ENCODE data around the gene ADGRF3.

The ADGRF3 gene

DNA sequence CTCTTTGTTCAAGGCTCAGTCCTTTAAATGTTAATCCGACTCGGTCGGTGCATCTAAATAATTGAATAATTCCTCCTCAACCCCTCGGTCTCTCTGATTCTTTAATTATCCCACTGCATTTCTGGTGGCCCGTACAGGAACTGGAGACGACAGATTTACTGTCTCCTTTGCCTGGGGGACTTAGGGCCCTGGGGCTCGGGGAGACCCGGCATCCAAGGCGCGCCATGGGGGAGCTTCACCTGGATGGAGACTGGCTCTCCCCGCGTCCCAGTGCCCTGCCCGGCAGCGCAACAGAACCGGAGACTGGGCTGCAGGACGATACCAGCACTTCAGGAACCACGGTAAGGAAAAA lies 48.3 kb downstream of the ADGRF3 start:
- Histone ChIP-seq H3K9me3 (replicated peaks; ENCODE audit: low read length) (no peaks in the 10 kb centered on the region), H3K4me3 (ENCODE audit: low read length) (peak overlapping the region; percentile 74), H3K27me3 (ENCODE audit: control insufficient read depth, insufficient read depth, low read length) (no peaks in the 10 kb centered on the region), H3K4me2 (ENCODE audit: low read length) (peak overlapping the region; percentile 96), H3K4me1 (ENCODE audit: control insufficient read depth, insufficient read depth, low read length) (peaks cover 28% of the 10 kb centered on the region), H3K9ac (ENCODE audit: low read depth, low read length) (peak overlapping the region; percentile 82), H3K36me3 (ENCODE audit: insufficient read depth, low read length) (no peaks in the 10 kb centered on the region)

DNA sequence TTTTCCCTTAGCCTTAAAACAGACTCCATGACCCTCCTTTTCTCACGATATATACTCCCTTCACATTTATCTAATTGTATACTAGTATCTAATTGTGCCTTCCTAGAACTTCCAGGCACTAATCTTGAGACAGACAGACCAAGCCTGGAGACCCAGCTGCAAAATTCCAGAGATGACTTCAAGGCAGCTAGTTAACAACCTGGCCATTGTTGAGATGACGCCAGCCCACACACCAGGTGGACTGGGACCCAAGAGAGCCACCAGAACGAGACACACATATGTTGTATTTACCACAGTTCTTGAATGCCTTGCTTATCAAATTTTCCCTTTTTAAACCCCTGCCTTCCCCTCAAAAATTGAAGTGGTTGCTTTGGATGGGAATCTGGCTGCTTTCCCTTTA lies 49.5 kb downstream of the ADGRF3 start:
- no peaks in the 10 kb centered on the region for H3K9me3 ChIP-seq (replicated peaks; ENCODE audit: low read length)
- H3K4me2 ChIP-seq (ENCODE audit: low read length) = no peak overlapping the region
- no peak overlapping the region for H3K4me3 ChIP-seq (ENCODE audit: low read length)
- no peaks in the 10 kb centered on the region for H3K27me3 ChIP-seq (ENCODE audit: control insufficient read depth, insufficient read depth, low read length)
- no peaks in the 10 kb centered on the region for H3K36me3 ChIP-seq (ENCODE audit: insufficient read depth, low read length)
- H3K9ac ChIP-seq (ENCODE audit: low read depth, low read length) = no peak overlapping the region
- H3K4me1 ChIP-seq (ENCODE audit: control insufficient read depth, insufficient read depth, low read length) = peaks cover 29% of the 10 kb centered on the region

- no peak overlapping the region for H3K4me2 ChIP-seq (ENCODE audit: low read length)
- no peak overlapping the region for H3K4me3 ChIP-seq (ENCODE audit: low read length)
- H3K36me3 ChIP-seq (ENCODE audit: insufficient read depth, low read length) = no peaks in the 10 kb centered on the region
- no peak overlapping the region for H3K9ac ChIP-seq (ENCODE audit: low read depth, low read length)
- peaks cover 26% of the 10 kb centered on the region for H3K4me1 ChIP-seq (ENCODE audit: control insufficient read depth, insufficient read depth, low read length)
- H3K27me3 ChIP-seq (ENCODE audit: control insufficient read depth, insufficient read depth, low read length) = no peaks in the 10 kb centered on the region
- H3K9me3 ChIP-seq (replicated peaks; ENCODE audit: low read length) = no peaks in the 10 kb centered on the region
These were observed 51.1 kb downstream of the ADGRF3 start for GRCh38 chr2:26295511-26295910.

DNA sequence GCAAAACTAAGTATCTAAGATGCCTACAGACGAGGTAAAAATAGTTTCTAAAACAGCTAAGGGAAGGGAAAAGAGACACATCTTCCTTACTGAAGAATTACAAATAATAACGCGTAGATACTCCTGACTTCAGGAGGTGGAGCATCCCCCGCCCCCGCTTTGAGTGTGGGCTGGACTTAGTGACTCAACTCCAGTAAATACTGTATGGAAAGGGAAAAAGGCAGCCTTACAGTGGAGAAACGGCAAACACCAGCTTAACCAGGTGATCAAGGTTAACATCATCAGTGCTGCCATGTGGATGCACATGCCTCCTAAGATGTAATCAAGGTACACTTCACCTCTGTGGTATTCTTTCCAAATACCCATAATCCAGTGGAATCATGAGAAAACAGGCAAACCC lies 53.9 kb downstream of the ADGRF3 start:
- peaks cover 14% of the 10 kb centered on the region for H3K36me3 ChIP-seq (ENCODE audit: insufficient read depth, low read length)

GRCh38 chr2:26290001-26290400 lies 56.6 kb downstream of the ADGRF3 start:
- Histone ChIP-seq H3K27me3 (ENCODE audit: control insufficient read depth, insufficient read depth, low read length) (no peaks in the 10 kb centered on the region), H3K4me3 (ENCODE audit: low read length) (no peak overlapping the region), H3K36me3 (ENCODE audit: insufficient read depth, low read length) (peaks cover 30% of the 10 kb centered on the region), H3K4me2 (ENCODE audit: low read length) (no peak overlapping the region), H3K4me1 (ENCODE audit: control insufficient read depth, insufficient read depth, low read length) (peaks cover 7% of the 10 kb centered on the region), H3K9me3 (replicated peaks; ENCODE audit: low read length) (no peaks in the 10 kb centered on the region), H3K9ac (ENCODE audit: low read depth, low read length) (no peak overlapping the region)

More for the DNA sequence above, 53.9 kb downstream of the ADGRF3 start:
- Histone ChIP-seq H3K9me3 (replicated peaks; ENCODE audit: low read length) (no peaks in the 10 kb centered on the region), H3K4me3 (ENCODE audit: low read length) (no peak overlapping the region), H3K9ac (ENCODE audit: low read depth, low read length) (no peak overlapping the region), H3K27me3 (ENCODE audit: control insufficient read depth, insufficient read depth, low read length) (no peaks in the 10 kb centered on the region), H3K4me1 (ENCODE audit: control insufficient read depth, insufficient read depth, low read length) (peaks cover 7% of the 10 kb centered on the region), H3K4me2 (ENCODE audit: low read length) (no peak overlapping the region)

- no peaks in the 10 kb centered on the region for H3K27me3 ChIP-seq (ENCODE audit: control insufficient read depth, insufficient read depth, low read length)
- H3K9ac ChIP-seq (ENCODE audit: low read depth, low read length) = no peak overlapping the region
- H3K4me3 ChIP-seq (ENCODE audit: low read length) = no peak overlapping the region
- peaks cover 57% of the 10 kb centered on the region for H3K36me3 ChIP-seq (ENCODE audit: insufficient read depth, low read length)
- H3K4me1 ChIP-seq (ENCODE audit: control insufficient read depth, insufficient read depth, low read length) = peaks cover 5% of the 10 kb centered on the region
- no peak overlapping the region for H3K4me2 ChIP-seq (ENCODE audit: low read length)
- H3K9me3 ChIP-seq (replicated peaks; ENCODE audit: low read length) = no peaks in the 10 kb centered on the region
These were observed 60.7 kb downstream of the ADGRF3 start for GRCh38 chr2:26285931-26286330.

DNA sequence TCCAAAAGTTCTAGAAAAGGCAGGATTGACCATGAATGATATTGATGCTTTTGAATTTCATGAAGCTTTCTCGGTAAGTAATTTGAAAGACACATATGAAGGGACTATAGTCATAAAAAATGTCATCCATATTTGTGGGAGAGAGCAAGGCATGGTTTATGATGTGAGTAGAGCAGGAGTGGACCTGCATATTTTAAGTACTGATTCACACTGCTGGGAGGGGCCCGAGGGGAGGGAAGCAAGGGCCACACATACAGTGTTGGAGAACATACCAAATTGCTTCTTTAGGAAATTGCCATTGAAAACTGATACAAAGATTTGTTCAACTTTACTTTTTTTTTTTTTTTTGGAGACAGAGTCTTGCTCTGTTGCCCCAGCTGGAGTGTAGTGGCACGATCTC lies 62.5 kb downstream of the ADGRF3 start:
- Histone ChIP-seq H3K27me3 (ENCODE audit: control insufficient read depth, insufficient read depth, low read length) (no peaks in the 10 kb centered on the region), H3K4me2 (ENCODE audit: low read length) (no peak overlapping the region), H3K9ac (ENCODE audit: low read depth, low read length) (no peak overlapping the region), H3K4me3 (ENCODE audit: low read length) (no peak overlapping the region), H3K9me3 (replicated peaks; ENCODE audit: low read length) (no peaks in the 10 kb centered on the region), H3K36me3 (ENCODE audit: insufficient read depth, low read length) (peaks cover 61% of the 10 kb centered on the region), H3K4me1 (ENCODE audit: control insufficient read depth, insufficient read depth, low read length) (peaks cover 5% of the 10 kb centered on the region)

DNA sequence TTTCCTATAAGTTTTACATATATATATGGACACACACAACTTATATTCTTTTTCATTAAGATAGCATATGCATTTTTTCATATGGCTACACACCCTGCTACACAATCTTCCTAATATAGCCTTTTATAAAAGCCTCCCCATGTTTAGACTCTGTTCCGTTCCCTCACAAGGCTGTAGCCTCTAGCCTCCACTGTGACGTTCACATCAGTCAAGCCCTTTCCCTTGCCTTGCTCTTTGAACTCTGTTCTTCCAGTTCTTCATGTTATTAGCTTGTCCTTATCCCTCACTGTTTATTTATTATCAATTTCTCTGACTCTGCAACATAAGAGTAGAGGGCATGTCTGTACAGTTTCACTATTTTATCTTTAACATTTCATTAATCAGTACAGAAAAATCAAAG lies 63.0 kb downstream of the ADGRF3 start:
- Histone ChIP-seq H3K4me1 (ENCODE audit: control insufficient read depth, insufficient read depth, low read length) (peaks cover 5% of the 10 kb centered on the region), H3K9me3 (replicated peaks; ENCODE audit: low read length) (no peaks in the 10 kb centered on the region), H3K9ac (ENCODE audit: low read depth, low read length) (no peak overlapping the region), H3K36me3 (ENCODE audit: insufficient read depth, low read length) (peaks cover 66% of the 10 kb centered on the region), H3K4me2 (ENCODE audit: low read length) (no peak overlapping the region), H3K4me3 (ENCODE audit: low read length) (no peak overlapping the region), H3K27me3 (ENCODE audit: control insufficient read depth, insufficient read depth, low read length) (no peaks in the 10 kb centered on the region)

- peaks cover 5% of the 10 kb centered on the region for H3K4me1 ChIP-seq (ENCODE audit: control insufficient read depth, insufficient read depth, low read length)
- H3K9me3 ChIP-seq (replicated peaks; ENCODE audit: low read length) = no peaks in the 10 kb centered on the region
- peaks cover 70% of the 10 kb centered on the region for H3K36me3 ChIP-seq (ENCODE audit: insufficient read depth, low read length)
- no peak overlapping the region for H3K4me2 ChIP-seq (ENCODE audit: low read length)
- no peaks in the 10 kb centered on the region for H3K27me3 ChIP-seq (ENCODE audit: control insufficient read depth, insufficient read depth, low read length)
- H3K4me3 ChIP-seq (ENCODE audit: low read length) = no peak overlapping the region
- H3K9ac ChIP-seq (ENCODE audit: low read depth, low read length) = no peak overlapping the region
These were observed 65.4 kb downstream of the ADGRF3 start for GRCh38 chr2:26281226-26281625.

GRCh38 chr2:26279886-26280285 lies 66.7 kb downstream of the ADGRF3 start:
- Histone ChIP-seq H3K4me2 (ENCODE audit: low read length) (no peak overlapping the region), H3K27me3 (ENCODE audit: control insufficient read depth, insufficient read depth, low read length) (no peaks in the 10 kb centered on the region), H3K36me3 (ENCODE audit: insufficient read depth, low read length) (peaks cover 71% of the 10 kb centered on the region), H3K9ac (ENCODE audit: low read depth, low read length) (no peak overlapping the region), H3K4me3 (ENCODE audit: low read length) (no peak overlapping the region), H3K9me3 (replicated peaks; ENCODE audit: low read length) (no peaks in the 10 kb centered on the region), H3K4me1 (ENCODE audit: control insufficient read depth, insufficient read depth, low read length) (peaks cover 5% of the 10 kb centered on the region)

GRCh38 chr2:26276484-26277227 lies 69.9 kb downstream of the ADGRF3 start:
- Histone ChIP-seq H3K9ac (ENCODE audit: low read depth, low read length) (no peak overlapping the region), H3K4me3 (ENCODE audit: low read length) (no peak overlapping the region), H3K4me1 (ENCODE audit: control insufficient read depth, insufficient read depth, low read length) (peaks cover 21% of the 10 kb centered on the region), H3K9me3 (replicated peaks; ENCODE audit: low read length) (no peaks in the 10 kb centered on the region), H3K36me3 (ENCODE audit: insufficient read depth, low read length) (peaks cover 52% of the 10 kb centered on the region), H3K27me3 (ENCODE audit: control insufficient read depth, insufficient read depth, low read length) (no peaks in the 10 kb centered on the region), H3K4me2 (ENCODE audit: low read length) (no peak overlapping the region)

- Histone ChIP-seq H3K4me3 (ENCODE audit: low read length) (peak overlapping the region; percentile 39), H3K36me3 (ENCODE audit: insufficient read depth, low read length) (peaks cover 31% of the 10 kb centered on the region), H3K4me1 (ENCODE audit: control insufficient read depth, insufficient read depth, low read length) (peaks cover 34% of the 10 kb centered on the region), H3K9me3 (replicated peaks; ENCODE audit: low read length) (no peaks in the 10 kb centered on the region), H3K9ac (ENCODE audit: low read depth, low read length) (no peak overlapping the region), H3K27me3 (ENCODE audit: control insufficient read depth, insufficient read depth, low read length) (no peaks in the 10 kb centered on the region), H3K4me2 (ENCODE audit: low read length) (peak overlapping the region; percentile 72)
These were observed 72.5 kb downstream of the ADGRF3 start for GRCh38 chr2:26274058-26274613.

Measured in skeletal muscle satellite cell (primary cell).